Measurements from ENCODE around the gene RNF10. TPM values are rescaled to one million over a fixed set of nuclear protein-coding genes. Genes with fewer than 3 reads are reported as not detected.
A peak's percentile ranks its signal among the peaks of the same experiment; 100 is the strongest.

The RNF10 gene
- total and polyA plus RNA-seq, 11 donors = 165 to 490 (median 278) TPM

DNA sequence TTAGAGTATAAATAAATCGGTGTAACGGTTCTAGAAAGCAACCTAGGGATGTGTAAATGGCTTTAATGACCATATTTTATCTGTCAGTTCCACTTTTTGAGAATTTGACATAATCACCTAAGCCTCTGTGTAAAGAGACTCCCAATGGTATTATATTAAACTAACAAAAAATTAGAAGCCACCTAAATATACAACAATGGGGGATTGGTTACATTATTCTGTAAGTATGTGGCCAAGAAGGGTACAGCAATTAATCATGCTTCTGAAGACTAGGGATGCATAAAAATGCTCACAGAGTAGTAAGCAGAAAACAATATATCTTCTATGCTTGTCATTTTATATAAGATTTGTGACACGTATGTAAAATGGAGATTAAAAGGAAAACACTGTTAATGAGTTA lies 10.5 kb downstream of the RNF10 start:
- TF ChIP-seq POLR2A (IDR thresholded peaks at IDR 0.05) = no peak
- TF ChIP-seq, protein P1, sequence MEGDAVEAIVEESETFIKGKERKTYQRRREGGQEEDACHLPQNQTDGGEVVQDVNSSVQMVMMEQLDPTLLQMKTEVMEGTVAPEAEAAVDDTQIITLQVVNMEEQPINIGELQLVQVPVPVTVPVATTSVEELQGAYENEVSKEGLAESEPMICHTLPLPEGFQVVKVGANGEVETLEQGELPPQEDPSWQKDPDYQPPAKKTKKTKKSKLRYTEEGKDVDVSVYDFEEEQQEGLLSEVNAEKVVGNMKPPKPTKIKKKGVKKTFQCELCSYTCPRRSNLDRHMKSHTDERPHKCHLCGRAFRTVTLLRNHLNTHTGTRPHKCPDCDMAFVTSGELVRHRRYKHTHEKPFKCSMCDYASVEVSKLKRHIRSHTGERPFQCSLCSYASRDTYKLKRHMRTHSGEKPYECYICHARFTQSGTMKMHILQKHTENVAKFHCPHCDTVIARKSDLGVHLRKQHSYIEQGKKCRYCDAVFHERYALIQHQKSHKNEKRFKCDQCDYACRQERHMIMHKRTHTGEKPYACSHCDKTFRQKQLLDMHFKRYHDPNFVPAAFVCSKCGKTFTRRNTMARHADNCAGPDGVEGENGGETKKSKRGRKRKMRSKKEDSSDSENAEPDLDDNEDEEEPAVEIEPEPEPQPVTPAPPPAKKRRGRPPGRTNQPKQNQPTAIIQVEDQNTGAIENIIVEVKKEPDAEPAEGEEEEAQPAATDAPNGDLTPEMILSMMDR (IDR thresholded peaks at IDR 0.05) = no peak
- Histone ChIP-seq H3K9me3 (no peaks in the 10 kb centered on the region), H3K27me3 (no peaks in the 10 kb centered on the region), H3K4me3 (no peak overlapping the region), H3K4me1 (peaks cover 10 to 92% (median 57%) of the 10 kb centered on the region in 12 donors), H3K27ac (peak overlapping the region in 1 of 12 donors; percentile 16), H3K36me3 (peaks cover 0 to 82% (median 47%) of the 10 kb centered on the region in 9 donors)
- ATAC-seq (no peak), DNase-seq (no peak)
- intact Hi-C loops (cut with DNase I) = no loop called here
- WGBS, 4 donors = 78 to 82% (median 81%) methylated on average over 3 of the region's 3 CpGs

DNA sequence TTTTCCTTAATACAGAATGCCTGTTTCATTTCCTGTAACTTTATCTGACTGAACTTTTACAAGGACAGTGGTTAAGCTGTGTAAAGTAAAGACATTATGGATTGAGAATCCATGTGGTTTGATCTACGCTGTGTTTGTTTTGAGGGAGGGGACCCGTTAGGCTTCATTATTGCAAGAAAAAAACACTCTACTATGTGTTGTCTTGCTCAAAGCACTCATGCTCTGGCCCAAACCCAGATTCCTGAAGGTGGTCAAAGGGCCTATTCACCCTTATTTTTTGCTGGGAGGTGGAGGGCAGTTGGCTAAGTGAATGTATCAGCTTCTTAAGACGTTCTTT lies 11.9 kb downstream of the RNF10 start:
- peaks cover 0 to 82% (median 49%) of the 10 kb centered on the region in 9 donors for H3K36me3 ChIP-seq
- H3K27ac ChIP-seq = peak overlapping the region in 1 of 12 donors; percentile 7
- H3K4me3 ChIP-seq = no peak overlapping the region
- H3K9me3 ChIP-seq = no peaks in the 10 kb centered on the region
- 60 to 80% (median 77%) methylated on average over 3 of the region's 3 CpGs for WGBS, 4 donors
- intact Hi-C loops (cut with DNase I) = no loop called here
- H3K4me1 ChIP-seq = peaks cover 9 to 92% (median 56%) of the 10 kb centered on the region in 12 donors
- H3K27me3 ChIP-seq = no peaks in the 10 kb centered on the region
- ATAC-seq (no peak), DNase-seq (no peak)
- TF ChIP-seq, protein P1 (IDR thresholded peaks at IDR 0.05) = no peak
- no peak for TF ChIP-seq POLR2A (IDR thresholded peaks at IDR 0.05)

DNA sequence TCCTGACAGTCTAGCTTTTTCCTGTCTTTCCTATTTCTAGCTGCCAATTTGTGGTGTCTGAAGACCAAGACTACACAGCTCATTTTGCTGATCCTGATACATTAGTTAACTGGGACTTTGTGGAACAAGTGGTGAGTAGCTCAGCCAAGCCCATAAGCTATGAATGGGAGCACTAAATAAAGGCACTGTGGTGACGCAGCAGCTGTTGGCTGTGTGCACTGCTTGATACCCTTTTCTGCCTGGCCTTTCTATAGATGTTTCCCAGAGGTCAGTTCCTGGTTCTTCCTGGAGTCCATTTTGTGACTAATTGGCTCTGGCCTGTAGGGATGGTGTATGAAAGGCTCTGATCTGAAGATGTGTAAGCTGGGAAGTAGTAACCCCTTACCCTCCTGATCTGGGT lies 20.5 kb downstream of the RNF10 start:
- H3K4me3 ChIP-seq = no peak overlapping the region
- H3K4me1 ChIP-seq = peaks cover 9 to 54% (median 42%) of the 10 kb centered on the region in 12 donors
- intact Hi-C loops (cut with DNase I) = loop anchor here in 1 of 10 donors (2.0 kb wide), 1 partner anchor 20 kb away; the partner anchor contains the start of gene RNF10
- 38 to 67% (median 58%) methylated on average over 1 of the region's 1 CpG for WGBS, 4 donors
- peaks cover 0 to 86% (median 71%) of the 10 kb centered on the region in 9 donors for H3K36me3 ChIP-seq
- DNase-seq (peak in 4 of 5 donors; percentile 34 to 69 (median 42)), ATAC-seq (peak; percentile 82 to 93 (median 89))
- TF ChIP-seq, protein P1 (IDR thresholded peaks at IDR 0.05) = no peak
- TF ChIP-seq POLR2A (IDR thresholded peaks at IDR 0.05) = no peak
- H3K27me3 ChIP-seq = no peaks in the 10 kb centered on the region
- H3K27ac ChIP-seq = peak overlapping the region; percentile 2 to 80 (median 45)
- no peaks in the 10 kb centered on the region for H3K9me3 ChIP-seq

DNA sequence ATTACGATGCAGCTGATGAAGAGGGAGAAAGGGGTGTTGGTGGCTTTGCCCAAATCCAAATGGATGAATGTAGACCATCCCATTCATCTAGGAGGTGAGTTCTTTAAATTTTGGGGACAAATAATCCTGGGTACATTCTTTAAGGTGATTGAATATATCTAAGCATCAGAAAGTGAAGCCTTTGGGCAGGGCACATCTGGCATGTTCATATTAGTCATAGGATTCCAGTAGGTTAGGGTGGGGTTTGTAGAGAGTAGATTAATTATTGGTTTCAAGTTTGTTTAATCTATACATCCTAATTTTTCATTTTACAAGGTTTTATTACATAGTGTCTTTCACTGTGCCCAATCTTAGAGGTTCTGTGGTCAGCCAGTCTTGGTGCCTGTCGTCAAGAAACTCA lies 23.4 kb downstream of the RNF10 start:
- peaks cover 3 to 100% (median 90%) of the 10 kb centered on the region in 9 donors for H3K36me3 ChIP-seq
- no peak for TF ChIP-seq POLR2A (IDR thresholded peaks at IDR 0.05)
- TF ChIP-seq, protein P1 (IDR thresholded peaks at IDR 0.05) = no peak
- intact Hi-C loops (cut with DNase I) = no loop called here

More for the DNA sequence above, 23.4 kb downstream of the RNF10 start:
- Histone ChIP-seq H3K27me3 (no peaks in the 10 kb centered on the region), H3K27ac (no peak overlapping the region), H3K9me3 (no peaks in the 10 kb centered on the region), H3K4me1 (peaks cover 5 to 28% (median 19%) of the 10 kb centered on the region in 12 donors), H3K4me3 (no peak overlapping the region)
- 90% methylated on average over 2 of the region's 2 CpGs for WGBS, 4 donors
- ATAC-seq = no peak
- DNase-seq = no peak

Data from heart left ventricle (tissue), 16 donors.